ENCODE measurements around the gene LINS1.
A peak's percentile ranks its signal among the peaks of the same experiment; 100 is the strongest.

LINS1 gene

GRCh38 chr15:100623301-100623700 is 21.3 kb upstream of the LINS1 start:
- Histone ChIP-seq H3K36me3 (ENCODE audit: low read depth) (peaks cover 26% of the 10 kb centered on the region), H3K27ac (ENCODE audit: poor library complexity, severe bottlenecking) (no peak overlapping the region), H3K4me3 (ENCODE audit: severe bottlenecking) (no peak overlapping the region), H3K4me1 (ENCODE audit: insufficient read depth, poor library complexity, severe bottlenecking) (peaks cover 6% of the 10 kb centered on the region), H3K9me3 (ENCODE audit: severe bottlenecking) (no peaks in the 10 kb centered on the region), H3K27me3 (ENCODE audit: insufficient read depth, poor library complexity, severe bottlenecking) (no peaks in the 10 kb centered on the region)
- no peak for TF ChIP-seq CTCF (IDR thresholded peaks at IDR 0.05; ENCODE audit: poor library complexity, severe bottlenecking)
- ATAC-seq (ENCODE audit: low read depth) (peak; percentile 50; the same call in 1 of the 3 replicates), DNase-seq (ENCODE audit: low spot score) (no peak)

GRCh38 chr15:100616700-100617099 is 14.7 kb upstream of the LINS1 start:
- Histone ChIP-seq H3K9me3 (ENCODE audit: severe bottlenecking) (no peaks in the 10 kb centered on the region), H3K27me3 (ENCODE audit: insufficient read depth, poor library complexity, severe bottlenecking) (no peaks in the 10 kb centered on the region)

DNA sequence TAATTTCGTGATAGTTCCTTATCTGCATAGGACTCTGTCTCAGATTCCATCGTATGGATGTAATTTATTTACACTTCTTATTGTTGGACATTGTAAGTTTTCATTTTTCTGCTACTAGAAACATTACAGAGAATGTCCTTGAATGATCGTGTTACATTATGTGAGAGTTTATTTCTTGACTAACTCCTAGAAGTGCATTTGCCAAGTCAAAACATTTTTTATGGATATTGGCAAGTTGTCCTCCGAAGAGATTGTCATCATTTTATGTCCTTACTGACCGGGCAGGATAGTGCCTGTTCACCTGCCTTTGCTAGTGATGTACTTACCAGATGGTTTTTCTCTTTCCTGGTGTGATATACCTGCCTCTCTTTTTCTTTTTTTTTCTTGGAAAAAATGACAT is 13.8 kb upstream of the LINS1 start:
- Histone ChIP-seq H3K4me3 (ENCODE audit: severe bottlenecking) (no peak overlapping the region), H3K36me3 (ENCODE audit: low read depth) (peaks cover 64% of the 10 kb centered on the region), H3K27ac (ENCODE audit: poor library complexity, severe bottlenecking) (no peak overlapping the region), H3K9me3 (ENCODE audit: severe bottlenecking) (no peaks in the 10 kb centered on the region), H3K27me3 (ENCODE audit: insufficient read depth, poor library complexity, severe bottlenecking) (no peaks in the 10 kb centered on the region), H3K4me1 (ENCODE audit: insufficient read depth, poor library complexity, severe bottlenecking) (no peaks in the 10 kb centered on the region)
- no peak for TF ChIP-seq CTCF (IDR thresholded peaks at IDR 0.05; ENCODE audit: poor library complexity, severe bottlenecking)
- ATAC-seq (ENCODE audit: low read depth) (no peak), DNase-seq (ENCODE audit: low spot score) (no peak)

More at GRCh38 chr15:100616700-100617099, 14.7 kb upstream of the LINS1 start:
- TF ChIP-seq CTCF (IDR thresholded peaks at IDR 0.05; ENCODE audit: poor library complexity, severe bottlenecking): no peak
- no peak for ATAC-seq (ENCODE audit: low read depth)
- Histone ChIP-seq H3K27ac (ENCODE audit: poor library complexity, severe bottlenecking) (no peak overlapping the region), H3K4me1 (ENCODE audit: insufficient read depth, poor library complexity, severe bottlenecking) (no peaks in the 10 kb centered on the region), H3K36me3 (ENCODE audit: low read depth) (peaks cover 69% of the 10 kb centered on the region), H3K4me3 (ENCODE audit: severe bottlenecking) (no peak overlapping the region)
- DNase-seq (ENCODE audit: low spot score): no peak

- Histone ChIP-seq H3K27me3 (ENCODE audit: insufficient read depth, poor library complexity, severe bottlenecking) (no peaks in the 10 kb centered on the region), H3K4me3 (ENCODE audit: severe bottlenecking) (no peak overlapping the region), H3K27ac (ENCODE audit: poor library complexity, severe bottlenecking) (no peak overlapping the region), H3K4me1 (ENCODE audit: insufficient read depth, poor library complexity, severe bottlenecking) (no peaks in the 10 kb centered on the region), H3K36me3 (ENCODE audit: low read depth) (peaks cover 63% of the 10 kb centered on the region), H3K9me3 (ENCODE audit: severe bottlenecking) (no peaks in the 10 kb centered on the region)
- DNase-seq (ENCODE audit: low spot score): no peak
- TF ChIP-seq CTCF (IDR thresholded peaks at IDR 0.05; ENCODE audit: poor library complexity, severe bottlenecking): no peak
- ATAC-seq (ENCODE audit: low read depth): no peak
Observed at GRCh38 chr15:100614918-100615317, 12.9 kb upstream of the LINS1 start.

DNA sequence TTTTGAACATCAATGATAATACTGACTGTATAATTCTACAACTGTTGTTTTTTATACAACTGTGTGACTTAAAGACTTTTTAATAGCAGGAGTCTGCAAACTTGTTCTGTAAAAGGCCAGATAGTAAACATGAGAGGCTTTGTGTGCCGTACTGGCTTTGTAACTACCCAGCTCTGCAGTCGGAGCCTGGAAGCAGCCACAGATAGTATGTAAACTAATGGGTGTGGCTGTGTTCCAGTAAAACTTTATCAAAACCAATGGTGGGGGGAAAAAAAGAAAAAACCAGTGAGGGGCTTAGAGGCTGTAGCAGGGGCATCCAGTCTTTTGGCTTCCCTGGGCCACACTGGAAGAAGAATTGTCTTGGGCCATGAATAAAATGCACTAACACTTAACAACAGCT is 12.4 kb upstream of the LINS1 start:
- no peak for ATAC-seq (ENCODE audit: low read depth)
- H3K36me3 ChIP-seq (ENCODE audit: low read depth): peaks cover 66% of the 10 kb centered on the region

More for the DNA sequence above, 12.4 kb upstream of the LINS1 start:
- Histone ChIP-seq H3K27me3 (ENCODE audit: insufficient read depth, poor library complexity, severe bottlenecking) (no peaks in the 10 kb centered on the region), H3K4me1 (ENCODE audit: insufficient read depth, poor library complexity, severe bottlenecking) (no peaks in the 10 kb centered on the region), H3K9me3 (ENCODE audit: severe bottlenecking) (no peaks in the 10 kb centered on the region), H3K27ac (ENCODE audit: poor library complexity, severe bottlenecking) (no peak overlapping the region), H3K4me3 (ENCODE audit: severe bottlenecking) (no peak overlapping the region)
- DNase-seq (ENCODE audit: low spot score): no peak
- no peak for TF ChIP-seq CTCF (IDR thresholded peaks at IDR 0.05; ENCODE audit: poor library complexity, severe bottlenecking)

All from RWPE2 (cell line).